Kidney (tissue), 14 donors: ENCODE results near the gene MKNK2. TPM values are rescaled to one million over a fixed set of nuclear protein-coding genes. Genes with fewer than 3 reads are reported as not detected.

Experiments
- DNase-seq, 5 donors: peaks; one replicate each; pipeline ENCODE4 v3.0.0-alpha.2; 2013 to 2020
- FAIRE-seq: peaks from 2 replicates; lab custom pipeline; 2012; peaks lifted over from hg19 to GRCh38; lab: Jason Lieb, UNC
- H3K27ac ChIP-seq, 2 donors: one replicate each; pipeline ENCODE4 v1.7.0; 2013; ENCODE audit warnings: low read depth in 2 of 2, low read length in 2 of 2, inconsistent platforms in 1 of 2
- H3K27me3 ChIP-seq: one replicate; pipeline ENCODE4 v1.7.1; 2013; ENCODE audit warnings: low read length, inconsistent platforms; ENCODE audit not compliant: control insufficient read depth, insufficient read depth
- H3K36me3 ChIP-seq, 3 donors: one replicate each; pipeline versions ENCODE4 v1.7.0 to v1.7.1; 2013; ENCODE audit warnings: low read length in 3 of 3, control low read depth in 1 of 3, inconsistent platforms in 1 of 3; ENCODE audit not compliant: insufficient read depth in 3 of 3, control insufficient read depth in 2 of 3
- H3K4me1 ChIP-seq, 3 donors: one replicate each; pipeline versions ENCODE4 v1.7.0 to v1.7.1; 2013; ENCODE audit warnings: low read length in 3 of 3, inconsistent platforms in 1 of 3, low read depth in 1 of 3; ENCODE audit not compliant: control insufficient read depth in 2 of 3, insufficient read depth in 2 of 3
- H3K4me3 ChIP-seq, 3 donors: one replicate each; pipeline versions ENCODE4 v1.7.0 to v1.8.1; 2013; ENCODE audit warnings: low read length in 3 of 3, control low read depth in 1 of 3, inconsistent platforms in 1 of 3
- H3K9ac ChIP-seq, 3 donors: one replicate each; pipeline versions ENCODE4 v1.7.0 to v1.7.1; 2013; ENCODE audit warnings: low read length in 3 of 3, control low read depth in 1 of 3, inconsistent platforms in 1 of 3
- H3K9me3 ChIP-seq, 3 donors: one replicate each; pipeline versions ENCODE4 v1.7.0 to v1.7.1; 2013; ENCODE audit warnings: low read length in 3 of 3, control low read depth in 1 of 3, inconsistent platforms in 1 of 3; ENCODE audit not compliant: control insufficient read depth in 2 of 3, insufficient read depth in 1 of 3
- CTCF ChIP-seq: IDR thresholded peaks from 3 replicates; pipeline ENCODE4 v1.5.1; 2012; ENCODE audit warnings: mild to moderate bottlenecking, moderate library complexity, borderline replicate concordance; ENCODE audit not compliant: insufficient read depth; ENCODE audit errors: extremely low read depth
- intact Hi-C: fragments of 100-400 bp; cut with DNase I; formaldehyde crosslinking; loops from one replicate; pipeline ENCODE4 v1.11.1; 2022
- polyA plus RNA-seq: library from polyadenylated mRNA; stranded (reverse); fragments of 350-450 nt; fragmentation: Illumina TruSeq; extraction: RNeasy Lipid Tissue Mini Kit (QIAGEN cat#74804); gene quantifications from one replicate; pipeline ENCODE4 v1.2.3, GENCODE V29; 2014; ENCODE audit warnings: low read depth, low replicate concordance; ENCODE audit not compliant: insufficient read depth
- total RNA-seq: library from RNA; stranded (reverse); fragmentation: NEBNext Ultra II Directional; extraction: Animal tissue kit (Norgen Biotek cat#: 25700); gene quantifications from one replicate; pipeline ENCODE4 v1.2.1, GENCODE V29; 2021
- donor health status: control.
- donor health status: control.
- donor health status: control.
- donor health status: control.
- donor health status: control.
- donor health status: DM: yes; HTN: yes; CAD: no.
- donor health status: Normal renal cell carcinoma (clear cell type).

Gene MKNK2
- total and polyA plus RNA-seq, 2 donors from 2014 or later, result 67.2 to 190 TPM

GRCh38 chr19:2054763-2055162 lies 3.7 kb upstream of the MKNK2 start:
- Histone ChIP-seq H3K27ac (peak overlapping the region; percentile 23 to 51), H3K36me3 (no peaks in the 10 kb centered on the region), H3K9ac (no peak overlapping the region), H3K27me3 (no peaks in the 10 kb centered on the region), H3K4me1 (peaks cover 0 to 36% (median 14%) of the 10 kb centered on the region in 3 donors), H3K4me3 (no peak overlapping the region), H3K9me3 (no peaks in the 10 kb centered on the region)
- peak in 2 of 5 donors; percentile 50 to 78 for DNase-seq
- no peak for FAIRE-seq
- intact Hi-C loops, result no loop called here
- no peak for TF ChIP-seq CTCF

- DNase-seq, result peak in 3 of 5 donors; percentile 45 to 96 (median 73)
- intact Hi-C loops, result no loop called here
Observed at GRCh38 chr19:2053601-2054389, 2.8 kb upstream of the MKNK2 start.

GRCh38 chr19:2051773-2052704 lies 995 bp upstream of the MKNK2 start:
- intact Hi-C loops, result no loop called here
- Histone ChIP-seq H3K36me3 (peaks cover 0 to 9% (median 0%) of the 10 kb centered on the region in 3 donors), H3K4me1 (peaks cover 0 to 51% (median 30%) of the 10 kb centered on the region in 3 donors), H3K27me3 (no peaks in the 10 kb centered on the region), H3K9me3 (no peaks in the 10 kb centered on the region), H3K27ac (peak overlapping the region; percentile 83 to 89), H3K4me3 (peak overlapping the region in 1 of 3 donors; percentile 47), H3K9ac (peak overlapping the region in 2 of 3 donors; percentile 48 to 52)
- FAIRE-seq (no peak), DNase-seq (peak in 3 of 5 donors; percentile 67 to 87 (median 70))
- no peak for TF ChIP-seq CTCF

More at GRCh38 chr19:2053601-2054389, 2.8 kb upstream of the MKNK2 start:
- H3K27ac ChIP-seq, result peak overlapping the region; percentile 71 to 81
- H3K9ac ChIP-seq, result no peak overlapping the region
- no peak for TF ChIP-seq CTCF
- peaks cover 0 to under 1% (median 0%) of the 10 kb centered on the region in 3 donors for H3K36me3 ChIP-seq
- H3K9me3 ChIP-seq, result no peaks in the 10 kb centered on the region
- H3K27me3 ChIP-seq, result no peaks in the 10 kb centered on the region
- H3K4me3 ChIP-seq, result no peak overlapping the region
- peaks cover 0 to 37% (median 15%) of the 10 kb centered on the region in 3 donors for H3K4me1 ChIP-seq
- FAIRE-seq, result no peak
